MM.1S (cell line): ENCODE results near the gene BCL2A1.
"Not testable (repeated sequence)": the region's sequence is repeated elsewhere in the genome, so short reads cannot be mapped to it uniquely, and the experiment has no call there.

Source experiments
- DNase-seq: peaks from one replicate; pipeline ENCODE4 v3.0.0-alpha.2; 2015
- H2AFZ ChIP-seq: fragments of 300-600 bp; sonication (generic); 2 replicates; pipeline ENCODE4 v1.6.0; 2016; ENCODE audit warnings: antibody characterized with exemption, low read length
- H3F3A ChIP-seq: fragments of 300-600 bp; sonication (generic); 2 replicates; pipeline ENCODE4 v1.6.1; 2016; ENCODE audit warnings: mild to moderate bottlenecking, antibody characterized with exemption, low read length, moderate library complexity, mixed read lengths; ENCODE audit not compliant: insufficient read depth
- H3K27ac ChIP-seq: fragments of 300-600 bp; sonication (generic); 2 replicates; pipeline ENCODE4 v1.5.1; 2016; ENCODE audit warnings: mild to moderate bottlenecking, low read length
- H3K27me3 ChIP-seq: fragments of 300-600 bp; sonication (generic); replicated peaks from 2 replicates; pipeline ENCODE4 v1.6.0; 2016; ENCODE audit warnings: low read length; ENCODE audit not compliant: insufficient read depth
- H3K36me3 ChIP-seq: fragments of 300-600 bp; sonication (generic); replicated peaks from 2 replicates; pipeline ENCODE4 v1.6.1; 2016; ENCODE audit warnings: mild to moderate bottlenecking, low read length, mixed read lengths; ENCODE audit not compliant: insufficient read depth
- H3K4me1 ChIP-seq: fragments of 300-600 bp; sonication (generic); 2 replicates; pipeline ENCODE4 v1.6.1; 2016; ENCODE audit warnings: low read length, mixed read lengths
- H3K4me2 ChIP-seq: fragments of 300-600 bp; sonication (generic); 2 replicates; pipeline ENCODE4 v1.6.0; 2016; ENCODE audit warnings: low read depth, low read length
- H3K4me3 ChIP-seq: fragments of 300-600 bp; sonication (generic); 2 replicates; pipeline ENCODE4 v1.5.1; 2016; ENCODE audit warnings: low read length, mixed read lengths
- H3K79me2 ChIP-seq: fragments of 300-600 bp; sonication (generic); 2 replicates; pipeline ENCODE4 v1.6.1; 2016; ENCODE audit warnings: mixed run types, low read length, mixed read lengths
- H3K9ac ChIP-seq: fragments of 300-600 bp; sonication (generic); 2 replicates; pipeline ENCODE4 v1.6.1; 2016; ENCODE audit warnings: low read length, mixed read lengths
- H3K9me2 ChIP-seq: fragments of 300-600 bp; sonication (generic); replicated peaks from 2 replicates; pipeline ENCODE4 v1.6.1; 2016; ENCODE audit warnings: mild to moderate bottlenecking, low read length, mixed read lengths; ENCODE audit not compliant: insufficient read depth
- H3K9me3 ChIP-seq: fragments of 300-600 bp; sonication (generic); replicated peaks from 2 replicates; pipeline ENCODE4 v1.6.1; 2016; ENCODE audit warnings: mild to moderate bottlenecking, low read length, mixed read lengths; ENCODE audit not compliant: insufficient read depth
- H4K20me1 ChIP-seq: fragments of 300-600 bp; sonication (generic); 2 replicates; pipeline ENCODE4 v1.6.1; 2016; ENCODE audit warnings: mild to moderate bottlenecking, low read length, moderate library complexity, mixed read lengths; ENCODE audit not compliant: insufficient read depth
- CTCF ChIP-seq: fragments of 300-600 bp; sonication (generic); IDR thresholded peaks from 2 replicates; pipeline ENCODE4 v1.5.1; 2016; ENCODE audit warnings: antibody characterized with exemption, low read length, mixed read lengths
- EZH2 ChIP-seq: fragments of 300-600 bp; sonication (generic); optimal IDR thresholded peaks from 2 replicates; pipeline ENCODE3; 2017; ENCODE audit warnings: low read depth, mild to moderate bottlenecking, antibody characterized with exemption, low read length, mixed read lengths
- EZH2phosphoT487 ChIP-seq: fragments of 300-600 bp; sonication (generic); IDR thresholded peaks from 2 replicates; pipeline ENCODE4 v1.6.1; 2018; ENCODE audit warnings: antibody characterized with exemption, low read length

Gene BCL2A1

GRCh38 chr15:79965846-79966630, 5.0 kb downstream of the BCL2A1 start:
- no peaks in the 10 kb centered on the region for H3F3A ChIP-seq
- H3K36me3 ChIP-seq = no peaks in the 10 kb centered on the region
- no peak for DNase-seq
- no peaks in the 10 kb centered on the region for H3K9me2 ChIP-seq
- H2AFZ ChIP-seq = no peak overlapping the region
- H3K9me3 ChIP-seq = no peaks in the 10 kb centered on the region
- no peak overlapping the region for H3K4me2 ChIP-seq
- peaks cover 2% of the 10 kb centered on the region; the same call in 1 of the 2 replicates for H3K4me1 ChIP-seq
- TF ChIP-seq CTCF (no peak), EZH2phosphoT487 (no peak), EZH2 (no peak)
- no peak overlapping the region for H3K4me3 ChIP-seq
- no peaks in the 10 kb centered on the region for H4K20me1 ChIP-seq
- no peaks in the 10 kb centered on the region for H3K27me3 ChIP-seq
- H3K27ac ChIP-seq = no peak overlapping the region
- H3K9ac ChIP-seq = no peak overlapping the region
- no peaks in the 10 kb centered on the region for H3K79me2 ChIP-seq

GRCh38 chr15:79964232-79964805, 6.7 kb downstream of the BCL2A1 start:
- Histone ChIP-seq H2AFZ (no peak overlapping the region), H3K36me3 (no peaks in the 10 kb centered on the region), H3K9ac (no peak overlapping the region), H3K4me3 (no peak overlapping the region), H3K27ac (no peak overlapping the region), H3K9me3 (no peaks in the 10 kb centered on the region), H3K9me2 (no peaks in the 10 kb centered on the region), H3K27me3 (no peaks in the 10 kb centered on the region), H3F3A (no peaks in the 10 kb centered on the region), H3K4me2 (no peak overlapping the region), H3K79me2 (no peaks in the 10 kb centered on the region), H4K20me1 (no peaks in the 10 kb centered on the region), H3K4me1 (no peaks in the 10 kb centered on the region)
- no peak for TF ChIP-seq EZH2phosphoT487
- no peak for TF ChIP-seq EZH2
- TF ChIP-seq CTCF = no peak
- no peak for DNase-seq

- H3K9me3 ChIP-seq, H3K27ac ChIP-seq, DNase-seq, H3K79me2 ChIP-seq, H3K4me2 ChIP-seq, H3K27me3 ChIP-seq, H4K20me1 ChIP-seq, H3F3A ChIP-seq, H3K9me2 ChIP-seq, H2AFZ ChIP-seq, H3K36me3 ChIP-seq, H3K4me1 ChIP-seq, H3K9ac ChIP-seq, H3K4me3 ChIP-seq: not testable (repeated sequence)
These were observed 8.1 kb downstream of the BCL2A1 start for GRCh38 chr15:79962921-79963320.

GRCh38 chr15:79962178-79962577, 8.8 kb downstream of the BCL2A1 start:
- Histone ChIP-seq H3K4me3 (no peak overlapping the region), H3K9me2 (no peaks in the 10 kb centered on the region), H3F3A (no peaks in the 10 kb centered on the region), H3K79me2 (no peaks in the 10 kb centered on the region), H3K27me3 (no peaks in the 10 kb centered on the region), H4K20me1 (no peaks in the 10 kb centered on the region), H3K9me3 (no peaks in the 10 kb centered on the region), H3K36me3 (no peaks in the 10 kb centered on the region), H3K4me1 (no peaks in the 10 kb centered on the region), H3K4me2 (no peak overlapping the region), H2AFZ (no peak overlapping the region), H3K9ac (no peak overlapping the region), H3K27ac (no peak overlapping the region)
- no peak for DNase-seq
- TF ChIP-seq CTCF (no peak), EZH2phosphoT487 (no peak), EZH2 (no peak)
